GM19468 (cell line): ENCODE results near the gene TMEM143.
"Not testable (repeated sequence)": the region's sequence is repeated elsewhere in the genome, so short reads cannot be mapped to it uniquely, and the experiment has no call there.

Experiments
- ATAC-seq: cut with Tn5 transposase; IDR thresholded peaks from one replicate; pipeline ENCODE4 v1.9.1; 2021; ENCODE audit warnings: mild to moderate bottlenecking, moderate library complexity, moderate number of reproducible peaks; ENCODE audit not compliant: unreplicated experiment; ENCODE audit errors: extremely low read depth

The TMEM143 gene

GRCh38 chr19:48391100-48392005 is 27.6 kb upstream of the TMEM143 start, which contains the start of gene KDELR1:
Gene KDELR1 (minus strand): TSS chr19:48391551. CDS start chr19:48391358, 193 bp downstream.
- no peak for ATAC-seq

GRCh38 chr19:48390188-48391099 is 26.7 kb upstream of the TMEM143 start:
- ATAC-seq, result no peak

GRCh38 chr19:48386981-48387380 is 23.2 kb upstream of the TMEM143 start:
- ATAC-seq, result no peak

GRCh38 chr19:48385461-48386087 is 21.8 kb upstream of the TMEM143 start:
- ATAC-seq, result no peak

- ATAC-seq, result no peak
Observed at GRCh38 chr19:48382286-48382685, 18.5 kb upstream of the TMEM143 start.

GRCh38 chr19:48381178-48381950 is 17.6 kb upstream of the TMEM143 start:
- no peak for ATAC-seq

- ATAC-seq, result no peak
Observed at GRCh38 chr19:48379058-48379457, 15.3 kb upstream of the TMEM143 start.

GRCh38 chr19:48378194-48378570 is 14.4 kb upstream of the TMEM143 start:
- no peak for ATAC-seq

GRCh38 chr19:48373567-48373966 is 9.8 kb upstream of the TMEM143 start:
- ATAC-seq, result no peak

- ATAC-seq, result no peak
Observed at GRCh38 chr19:48372904-48373303, 9.2 kb upstream of the TMEM143 start.

GRCh38 chr19:48371771-48372170 is 8.0 kb upstream of the TMEM143 start:
- ATAC-seq, result not testable (repeated sequence)

- no peak for ATAC-seq
Observed at GRCh38 chr19:48371367-48371766, 7.6 kb upstream of the TMEM143 start.

GRCh38 chr19:48370955-48371354 is 7.2 kb upstream of the TMEM143 start:
- ATAC-seq, result no peak

GRCh38 chr19:48368936-48369335 is 5.2 kb upstream of the TMEM143 start:
- no peak for ATAC-seq

GRCh38 chr19:48367855-48368254 is 4.1 kb upstream of the TMEM143 start:
- ATAC-seq, result no peak

GRCh38 chr19:48365602-48366001 is 1.9 kb upstream of the TMEM143 start:
- no peak for ATAC-seq

- no peak for ATAC-seq
Observed at GRCh38 chr19:48364598-48365348, 1.0 kb upstream of the TMEM143 start.

GRCh38 chr19:48363500-48363809 is 285 bp downstream of the TMEM143 start:
- ATAC-seq, result no peak
